Kidney epithelial cell (primary cell): ENCODE results near the gene CDC42BPA. TPM values are rescaled to one million over a fixed set of nuclear protein-coding genes. Genes with fewer than 3 reads are reported as not detected.

Experiments
- DNase-seq: peaks from one replicate; pipeline ENCODE4 v3.0.0-alpha.2; 2010; ENCODE audit warnings: low read depth
- H3K27me3 ChIP-seq: 2 replicates; pipeline ENCODE4 v1.6.0; 2011; ENCODE audit warnings: low read length; ENCODE audit not compliant: control insufficient read depth, insufficient read depth
- H3K36me3 ChIP-seq: 2 replicates; pipeline ENCODE4 v1.5.1; 2011; ENCODE audit warnings: low read length; ENCODE audit not compliant: control insufficient read depth, insufficient read depth
- H3K4me3 ChIP-seq: 2 replicates; pipeline ENCODE4 v1.5.1; 2011; ENCODE audit warnings: low read depth, mild to moderate bottlenecking, control low read depth, low read length
- CTCF ChIP-seq: IDR thresholded peaks from 2 replicates; pipeline ENCODE4 v1.5.1; 2011; ENCODE audit warnings: mild to moderate bottlenecking, moderate library complexity, low read length, control low read depth, inconsistent platforms; ENCODE audit not compliant: insufficient read depth, poor library complexity, severe bottlenecking
- total RNA-seq: library from RNA; depleted of rRNA; stranded (reverse); fragments of >200 nt; gene quantifications from 2 replicates; pipeline ENCODE4 v1.2.3, GENCODE V29; 2015

CDC42BPA gene
- total RNA-seq, 1 donor from 2014 or later = 33.4 TPM

- DNase-seq = no peak
- Histone ChIP-seq H3K27me3 (no peaks in the 10 kb centered on the region), H3K4me3 (no peak overlapping the region), H3K36me3 (no peaks in the 10 kb centered on the region)
- TF ChIP-seq CTCF = no peak
Measured at GRCh38 chr1:227059076-227059475, 259.2 kb downstream of the CDC42BPA start.

GRCh38 chr1:227058321-227058751 lies 260.0 kb downstream of the CDC42BPA start:
- peak; percentile 10 for DNase-seq
- H3K27me3 ChIP-seq = no peaks in the 10 kb centered on the region
- TF ChIP-seq CTCF = no peak

GRCh38 chr1:227049253-227049652 lies 269.0 kb downstream of the CDC42BPA start:
- no peak overlapping the region for H3K4me3 ChIP-seq
- H3K36me3 ChIP-seq = peaks cover 1% of the 10 kb centered on the region
- no peak for TF ChIP-seq CTCF
- no peaks in the 10 kb centered on the region for H3K27me3 ChIP-seq
- no peak for DNase-seq

More at GRCh38 chr1:227058321-227058751, 260.0 kb downstream of the CDC42BPA start:
- Histone ChIP-seq H3K36me3 (no peaks in the 10 kb centered on the region), H3K4me3 (no peak overlapping the region)

GRCh38 chr1:227043755-227044154 lies 274.5 kb downstream of the CDC42BPA start:
- TF ChIP-seq CTCF = no peak
- no peaks in the 10 kb centered on the region for H3K36me3 ChIP-seq
- no peaks in the 10 kb centered on the region for H3K27me3 ChIP-seq
- H3K4me3 ChIP-seq = no peak overlapping the region
- no peak for DNase-seq

- no peak for DNase-seq
- H3K4me3 ChIP-seq = no peak overlapping the region
- TF ChIP-seq CTCF = no peak
- H3K27me3 ChIP-seq = no peaks in the 10 kb centered on the region
- peaks cover 2% of the 10 kb centered on the region for H3K36me3 ChIP-seq
Measured at GRCh38 chr1:227042292-227042691, 276.0 kb downstream of the CDC42BPA start.

GRCh38 chr1:227038401-227038800 lies 279.9 kb downstream of the CDC42BPA start:
- peaks cover 2% of the 10 kb centered on the region for H3K36me3 ChIP-seq
- no peak for DNase-seq
- H3K27me3 ChIP-seq = no peaks in the 10 kb centered on the region
- no peak for TF ChIP-seq CTCF
- H3K4me3 ChIP-seq = no peak overlapping the region
